Measurements from ENCODE around the gene AP1M2.

GRCh38 chr19:10604460-10604980 lies 17.4 kb upstream of the AP1M2 start:
- TF ChIP-seq CTCF (IDR thresholded peaks at IDR 0.05; ENCODE audit: extremely low read depth in 1 of 2, insufficient read depth in 1 of 2, low read depth in 1 of 2, low read length in 2 of 2) (no peak), POLR2A (IDR thresholded peaks at IDR 0.05; ENCODE audit: low read depth, low read length) (no peak), MYC (IDR thresholded peaks at IDR 0.05; ENCODE audit: low read depth, low read length) (no peak)

Data from endothelial cell of umbilical vein (primary cell).